IMR-90 (cell line): Measurements from ENCODE around the gene OR2V2. TPM values are rescaled to one million over a fixed set of nuclear protein-coding genes. Genes with fewer than 3 reads are reported as not detected.
A peak's percentile ranks its signal among the peaks of the same experiment; 100 is the strongest.

Experiments
- CTCF ChIP-seq: conservative IDR thresholded peaks from 2 replicates; pipeline ENCODE4 v1.5.1; 2012; ENCODE audit warnings: mild to moderate bottlenecking, low read depth, low read length, improper control_type of control experiment
- MXI1 ChIP-seq: IDR thresholded peaks from 2 replicates; pipeline ENCODE4 v1.6.1; 2012; ENCODE audit warnings: low read depth, mild to moderate bottlenecking, low read length, moderate library complexity, borderline replicate concordance
- polyA plus RNA-seq, 3 experiments: library from polyadenylated mRNA; depleted of rRNA; stranded (reverse); fragments of >200 nt; gene quantifications; 2 replicates each; pipeline ENCODE4 v1.2.3, GENCODE V29; 2012; ENCODE audit warnings: low replicate concordance in 1 of 3
- total RNA-seq: library from RNA; depleted of rRNA; stranded (reverse); fragments of >200 nt; gene quantifications from 2 replicates; pipeline ENCODE4 v1.2.3, GENCODE V29; 2012

The OR2V2 gene
- total and polyA plus RNA-seq, 2 of the 4 experiments (the other 2 are of a cell fraction), result not detected

GRCh38 chr5:181159286-181160151 is 12.1 kb downstream of the OR2V2 start (continued):
- TF ChIP-seq CTCF (peak; percentile 93), MXI1 (no peak)
